ENCODE data around the gene USP40.
A peak's percentile ranks its signal among the peaks of the same experiment; 100 is the strongest.

USP40 gene

DNA sequence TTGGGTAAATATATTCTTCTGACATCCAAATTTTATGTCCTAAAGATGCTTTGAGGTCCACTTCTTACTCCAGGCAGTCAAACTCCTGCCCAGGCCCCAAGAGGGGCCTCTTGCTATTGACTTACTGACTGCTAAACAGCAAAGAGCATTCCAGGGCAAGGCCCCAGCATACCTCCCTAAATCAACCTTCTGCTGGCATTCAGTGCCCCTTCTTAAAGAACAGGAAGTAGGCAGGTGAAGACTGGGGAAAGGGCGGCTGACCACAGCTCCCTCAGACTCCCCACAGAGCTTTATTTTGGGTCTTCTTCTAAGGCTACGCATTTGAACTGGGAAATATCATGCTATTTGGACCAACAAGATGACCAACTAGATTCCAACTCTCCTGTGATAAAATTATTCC lies 68.9 kb downstream of the USP40 start:
- no peak for DNase-seq (ENCODE audit: low read depth)

DNA sequence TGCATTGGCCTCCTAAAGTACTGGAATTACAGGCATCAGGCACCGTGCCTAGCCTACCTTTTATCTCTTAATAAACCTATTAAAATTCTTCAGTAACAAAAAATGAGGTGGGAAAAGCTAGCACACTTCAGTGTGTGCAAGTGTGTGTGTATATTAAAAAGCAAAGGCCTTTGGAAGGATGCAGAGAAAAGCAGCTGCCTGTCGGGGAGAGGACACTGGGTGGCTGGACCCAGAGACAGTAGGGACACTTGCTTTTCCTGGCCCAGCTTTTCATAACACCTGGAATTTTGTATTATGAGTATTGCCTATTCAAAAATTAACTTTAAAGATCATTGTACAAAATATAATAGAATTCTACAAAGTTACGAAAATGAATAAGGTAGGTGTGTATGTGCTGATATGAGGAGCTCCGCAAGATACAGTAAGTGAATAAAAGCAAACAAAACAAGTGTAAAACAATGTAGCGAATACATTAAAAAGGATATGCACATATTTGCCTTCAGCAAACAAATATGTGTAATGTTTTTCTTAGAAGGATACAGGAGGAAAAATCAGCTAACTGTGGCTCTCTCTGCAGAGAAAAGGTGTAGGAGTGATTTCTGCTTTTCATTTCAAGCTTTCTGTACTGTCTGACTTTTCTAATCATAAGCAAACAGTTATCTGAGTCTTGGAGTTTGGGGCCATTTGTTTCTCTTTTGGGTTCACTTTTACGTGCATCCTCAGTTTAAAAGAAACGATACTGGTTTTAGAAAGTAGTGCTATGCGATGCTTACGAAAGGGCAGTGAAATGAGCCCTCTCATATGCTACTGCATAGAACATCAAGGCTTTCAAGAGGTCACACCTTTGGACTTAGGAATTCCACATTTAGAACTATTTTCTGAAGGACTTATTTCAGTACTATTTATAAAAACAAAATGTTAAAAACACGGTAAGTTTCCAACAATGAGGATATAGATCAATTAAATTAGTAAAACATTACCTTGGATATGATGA lies 70.8 kb downstream of the USP40 start:
- DNase-seq (ENCODE audit: low read depth) = no peak

DNA sequence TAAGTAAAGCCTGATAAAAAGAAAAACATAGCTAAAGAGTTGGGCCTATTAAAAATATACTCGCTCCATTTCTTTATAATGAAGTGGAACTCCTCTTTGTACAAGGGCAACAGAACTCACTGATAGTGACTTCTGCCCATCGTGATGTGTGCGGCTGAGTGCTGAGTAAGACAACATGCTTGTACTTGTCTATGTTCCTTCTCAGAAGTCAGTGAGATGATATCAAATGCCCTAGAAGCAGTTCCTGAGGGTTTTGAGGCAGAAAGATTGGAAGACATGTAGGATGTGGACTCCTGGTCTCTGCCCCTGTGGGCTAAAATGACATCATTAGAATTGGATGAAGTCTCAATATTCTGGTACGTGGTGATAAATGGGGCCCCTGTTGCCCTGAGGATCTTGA lies 73.8 kb downstream of the USP40 start:
- no peak for DNase-seq (ENCODE audit: low read depth)

DNA sequence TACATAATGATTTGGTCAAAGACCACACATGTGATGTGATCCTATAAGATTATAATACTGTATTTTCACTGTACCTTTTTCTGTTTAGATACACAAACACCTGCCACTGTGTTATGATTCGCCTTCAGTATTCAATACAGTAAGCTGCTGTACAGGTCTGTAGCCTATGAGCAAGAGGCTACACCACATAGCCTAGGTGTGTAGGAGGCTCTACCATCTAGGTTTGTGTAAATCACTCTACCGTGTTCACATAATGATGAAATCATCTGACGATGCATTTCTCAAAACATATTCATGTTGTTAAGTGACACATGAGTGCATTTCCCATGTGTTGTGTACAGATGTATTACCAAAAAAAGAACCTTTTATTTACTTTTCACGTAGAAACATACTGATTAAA lies 74.5 kb downstream of the USP40 start:
- no peak for DNase-seq (ENCODE audit: low read depth)

DNA sequence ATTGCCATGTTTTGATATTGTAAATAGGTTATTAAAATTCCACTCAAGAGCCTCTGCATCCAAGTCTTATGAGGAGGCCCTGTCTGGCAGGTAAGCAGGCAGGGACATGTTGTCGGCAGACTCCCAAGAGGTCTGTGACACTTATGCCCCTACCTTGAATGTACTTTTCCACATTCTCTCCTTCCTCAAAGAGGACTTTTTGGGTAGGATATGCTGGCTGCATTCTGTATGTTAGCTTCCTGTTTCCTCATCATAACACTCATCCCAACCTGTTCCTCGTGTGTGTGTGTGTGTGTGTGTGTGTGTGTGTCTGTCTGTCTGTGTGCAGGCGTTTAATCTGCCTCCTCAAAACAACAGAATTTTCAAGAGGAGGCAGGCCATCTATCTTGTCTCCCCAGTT lies 75.3 kb downstream of the USP40 start:
- no peak for DNase-seq (ENCODE audit: low read depth)

DNA sequence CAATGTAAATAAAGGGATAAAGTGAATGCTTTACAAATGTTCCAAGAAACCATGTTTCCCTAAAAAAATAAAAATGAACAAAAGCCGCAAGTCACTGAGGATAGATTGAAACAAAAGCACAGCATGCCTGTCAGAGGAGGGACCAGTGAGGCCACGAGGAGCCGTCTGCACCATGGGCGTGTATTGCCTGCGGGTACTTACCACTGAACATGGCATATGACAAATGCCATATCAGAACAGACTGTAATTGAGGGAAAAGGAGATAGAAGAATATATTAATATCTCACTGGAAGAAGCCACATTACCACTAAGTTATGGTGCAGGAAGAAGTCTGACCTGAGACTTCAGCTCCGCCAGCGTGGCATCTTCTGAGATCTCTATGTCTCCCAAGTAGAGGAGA lies 75.8 kb downstream of the USP40 start:
- DNase-seq (ENCODE audit: low read depth) = no peak

DNA sequence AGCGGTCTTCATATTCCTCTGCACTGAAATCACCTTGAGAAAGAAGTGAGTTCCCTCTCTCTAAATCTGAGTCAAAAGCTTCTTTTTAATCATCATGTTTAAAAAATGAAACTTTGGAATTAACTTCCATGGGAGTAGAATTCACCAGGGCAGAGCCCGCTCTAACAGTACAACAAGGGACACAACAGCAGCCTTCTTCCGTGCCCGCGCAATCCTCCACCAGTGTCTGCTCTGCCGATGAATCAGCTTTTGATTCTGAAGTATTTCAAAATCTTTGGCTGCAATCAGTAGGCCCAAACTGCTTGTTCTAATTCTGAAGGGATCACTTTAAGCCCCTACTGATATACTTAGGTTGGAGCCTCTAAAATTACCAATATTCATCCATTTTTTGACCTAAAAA lies 76.9 kb downstream of the USP40 start:
- peak; percentile 5 for DNase-seq (ENCODE audit: low read depth)

DNA sequence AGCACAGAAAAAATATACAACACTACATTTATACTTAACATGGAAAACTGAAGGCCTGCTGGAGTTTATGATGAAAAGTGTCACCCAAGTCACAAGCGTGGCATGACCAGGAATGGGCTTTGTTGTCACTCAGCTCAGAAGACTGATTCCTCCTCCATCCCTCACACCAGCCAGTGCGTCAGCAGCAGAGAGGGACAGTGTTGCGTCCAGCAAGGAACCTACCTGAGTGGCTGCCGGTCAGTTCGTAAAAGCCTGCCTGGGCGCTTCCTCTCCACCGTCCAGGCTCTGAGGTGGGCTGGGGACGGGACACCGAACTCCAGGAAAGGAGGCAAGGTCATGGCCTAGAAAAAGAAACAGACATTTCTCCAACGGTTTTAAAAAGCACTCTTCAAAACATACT lies 77.4 kb downstream of the USP40 start:
- no peak for DNase-seq (ENCODE audit: low read depth)

DNA sequence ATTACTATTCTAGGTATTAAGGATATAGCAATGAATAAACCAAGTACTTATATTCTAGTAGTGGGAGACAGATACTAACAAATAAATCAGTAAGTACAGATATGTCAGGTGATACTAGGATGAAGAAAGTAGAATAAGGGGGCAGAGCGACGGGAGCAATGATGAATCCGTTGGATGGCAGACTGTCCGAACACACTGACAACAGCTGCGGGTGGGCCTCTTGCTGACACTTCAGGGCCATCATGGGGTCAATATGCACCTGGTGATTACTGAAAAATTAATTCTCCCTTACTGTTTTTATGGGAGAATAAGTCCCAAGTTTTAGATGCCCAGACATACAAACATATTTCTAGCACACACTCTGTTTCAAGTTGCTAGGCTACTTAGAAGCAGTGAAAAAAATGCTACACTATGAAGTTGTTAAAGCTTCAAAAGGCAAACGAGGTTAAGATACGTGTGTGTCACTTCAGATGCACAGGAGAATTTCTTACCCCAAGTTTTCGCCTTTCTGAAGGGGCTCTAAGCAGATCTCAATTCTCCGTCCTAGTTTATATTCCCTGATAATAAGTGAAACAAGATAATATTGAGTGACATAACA lies 78.7 kb downstream of the USP40 start:
- DNase-seq (ENCODE audit: low read depth) = no peak

DNA sequence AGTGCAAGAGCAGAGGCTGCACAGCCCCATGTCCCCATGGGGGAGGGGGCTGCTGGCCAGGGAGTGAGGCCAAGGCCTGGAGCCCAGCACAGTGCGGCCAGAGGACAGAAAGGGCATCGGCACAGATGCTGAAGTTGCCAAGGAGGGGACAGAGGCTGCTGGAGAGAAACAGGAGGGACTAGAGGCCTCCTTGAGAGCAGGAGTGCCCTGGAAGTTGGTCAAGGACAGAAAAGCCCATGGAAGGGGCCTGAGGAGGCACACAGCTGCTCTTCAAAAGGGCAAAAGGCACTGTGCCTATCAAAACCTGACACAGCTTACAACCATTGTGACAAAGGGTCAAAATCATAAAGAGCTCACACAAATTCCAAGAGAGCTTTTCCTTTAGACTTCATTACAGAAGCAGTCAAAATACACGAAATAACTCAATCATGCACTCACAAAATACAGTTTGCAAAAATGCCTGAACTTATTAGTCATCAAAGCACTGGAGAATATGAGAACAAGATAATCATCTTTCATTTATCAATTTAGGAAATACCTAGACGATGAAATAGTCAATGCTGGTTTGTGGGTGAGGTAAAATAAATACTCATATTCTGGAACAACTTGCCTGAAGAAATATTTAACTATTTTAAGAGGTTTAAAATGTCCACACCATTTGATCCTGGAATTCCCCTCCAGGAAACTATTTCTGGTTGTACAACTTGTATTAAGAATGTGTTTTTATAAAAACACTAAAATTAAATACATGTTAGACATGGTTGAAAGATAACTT lies 79.6 kb downstream of the USP40 start:
- peak; percentile 65 for DNase-seq (ENCODE audit: low read depth)

DNA sequence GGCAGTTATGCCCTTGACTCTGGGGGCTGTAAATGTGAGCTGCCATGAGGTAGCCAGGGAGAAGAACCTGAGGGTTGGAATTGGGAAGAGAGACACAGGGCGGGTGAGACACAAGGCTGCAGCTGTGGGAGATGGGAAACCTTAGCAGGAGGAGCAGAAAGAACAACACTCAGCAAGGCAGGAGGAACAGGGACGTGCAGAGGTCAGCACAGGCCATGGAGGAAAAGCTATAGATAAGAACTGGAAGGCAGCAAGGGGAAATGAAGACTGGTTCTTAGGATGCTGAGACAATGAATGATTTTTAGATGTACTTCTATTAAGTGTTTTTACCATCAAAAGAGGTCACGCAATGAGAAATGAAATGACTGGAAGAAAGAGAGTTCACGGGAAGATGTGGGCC lies 80.2 kb downstream of the USP40 start:
- no peak for DNase-seq (ENCODE audit: low read depth)

DNA sequence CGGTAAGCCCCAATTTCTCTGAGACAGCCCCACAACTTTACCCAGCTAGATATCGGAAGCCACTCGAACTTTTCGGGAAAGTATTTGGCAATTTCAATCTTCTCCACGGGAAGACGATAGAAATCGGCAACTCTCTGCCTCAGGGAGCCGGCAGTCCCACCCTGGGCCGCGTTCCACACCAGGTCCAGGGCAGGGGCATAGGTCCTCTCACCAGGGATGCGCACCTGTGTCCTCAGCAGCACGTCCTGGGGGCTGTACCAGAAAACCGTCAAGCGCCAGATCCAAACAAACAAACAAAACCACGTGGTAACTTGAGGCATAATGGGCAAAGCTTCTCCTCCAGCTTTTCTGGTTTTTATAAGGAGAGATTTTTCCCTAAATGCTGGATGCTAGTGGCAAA lies 80.9 kb downstream of the USP40 start:
- no peak for DNase-seq (ENCODE audit: low read depth)

DNA sequence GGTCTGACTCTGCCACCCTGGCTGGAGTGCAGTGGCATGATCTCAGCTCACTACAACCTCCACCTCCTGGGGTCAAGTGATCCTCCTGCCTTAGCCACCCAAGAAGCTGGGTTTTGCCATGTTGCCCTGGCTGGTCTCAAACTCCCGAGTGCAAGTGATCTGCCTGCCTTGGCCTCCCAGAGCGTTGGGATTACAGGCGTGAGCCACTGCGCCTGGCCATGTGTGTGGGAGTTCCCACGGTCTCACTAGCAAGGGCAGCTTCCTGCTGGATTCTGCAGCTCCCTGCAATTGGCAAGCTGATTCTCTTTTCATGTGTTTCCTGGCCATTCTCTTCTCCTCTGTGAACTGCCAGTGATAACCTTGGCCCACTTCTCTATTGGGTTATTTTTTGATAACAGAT lies 84.0 kb downstream of the USP40 start:
- DNase-seq (ENCODE audit: low read depth) = no peak

DNA sequence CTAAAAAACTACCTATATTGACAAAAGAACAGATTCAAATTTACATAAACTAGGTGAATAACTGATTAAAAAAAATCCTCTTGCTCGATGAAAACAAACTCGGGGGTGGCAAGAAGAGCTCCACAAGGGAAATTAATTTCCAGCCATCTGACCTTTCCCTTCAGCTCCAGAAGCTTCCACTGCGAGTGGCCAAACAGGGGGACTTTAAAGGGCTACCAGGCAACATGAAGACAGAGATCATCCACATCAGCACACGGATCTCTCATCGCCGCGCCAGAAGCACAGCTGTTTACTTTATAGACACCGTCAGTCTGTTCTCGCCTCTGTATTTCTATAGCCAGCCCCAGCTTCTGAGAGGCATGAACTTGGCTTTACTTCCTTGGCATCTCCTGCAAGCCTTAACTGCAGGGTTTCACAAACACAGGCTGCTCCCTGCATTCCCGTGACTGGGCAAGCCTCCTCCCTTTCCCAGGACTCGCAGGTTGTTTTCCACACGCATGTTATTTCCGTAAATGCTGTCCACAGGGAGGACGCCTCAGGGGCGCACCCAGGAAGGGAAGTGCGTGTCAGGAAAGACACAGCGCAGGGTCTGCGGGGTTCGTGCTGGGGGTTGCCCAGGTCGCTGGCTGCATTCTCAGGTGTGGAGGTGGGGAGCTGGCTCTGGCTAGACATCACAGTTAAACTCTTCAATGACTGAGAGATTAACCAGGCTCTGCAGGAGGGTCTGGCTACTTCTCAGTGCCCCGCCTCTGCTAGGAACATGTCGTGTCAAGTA lies 85.0 kb downstream of the USP40 start:
- no peak for DNase-seq (ENCODE audit: low read depth)

DNA sequence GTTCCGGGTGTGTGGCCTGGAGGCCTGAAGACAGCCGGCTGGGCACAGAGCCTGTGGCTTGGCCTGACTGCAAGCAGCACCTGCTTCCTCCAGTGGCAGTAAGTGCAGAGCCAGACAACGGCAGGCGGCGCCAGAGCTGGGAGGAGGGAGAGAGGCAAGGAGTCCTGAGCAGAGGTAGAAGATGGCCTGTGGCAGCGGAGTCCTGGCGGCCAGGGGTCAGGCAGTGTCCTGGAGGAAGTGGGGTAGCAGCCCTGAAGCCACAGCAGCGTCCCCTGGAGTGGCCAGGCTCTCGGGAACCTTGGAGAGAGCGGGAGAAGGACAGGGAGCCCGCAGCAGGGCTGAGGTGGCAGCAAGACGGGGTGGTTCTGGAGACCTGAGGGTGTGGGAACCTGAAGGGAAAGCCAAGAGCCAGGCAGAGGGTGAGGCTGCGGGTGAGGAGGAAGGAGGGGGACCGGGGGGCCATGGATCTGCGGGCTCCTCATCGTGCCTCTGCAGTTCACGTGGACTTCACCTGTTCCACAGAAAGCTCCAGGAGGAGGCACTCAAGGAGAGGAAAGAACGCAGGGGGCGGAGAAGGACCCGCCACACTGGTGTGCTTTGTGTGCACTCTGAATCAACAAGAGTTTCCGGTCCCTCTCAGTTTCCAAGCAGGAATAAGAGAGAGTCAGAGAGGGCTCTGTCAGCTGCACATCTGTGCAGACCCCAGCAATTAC lies 85.9 kb downstream of the USP40 start:
- DNase-seq (ENCODE audit: low read depth) = no peak

DNA sequence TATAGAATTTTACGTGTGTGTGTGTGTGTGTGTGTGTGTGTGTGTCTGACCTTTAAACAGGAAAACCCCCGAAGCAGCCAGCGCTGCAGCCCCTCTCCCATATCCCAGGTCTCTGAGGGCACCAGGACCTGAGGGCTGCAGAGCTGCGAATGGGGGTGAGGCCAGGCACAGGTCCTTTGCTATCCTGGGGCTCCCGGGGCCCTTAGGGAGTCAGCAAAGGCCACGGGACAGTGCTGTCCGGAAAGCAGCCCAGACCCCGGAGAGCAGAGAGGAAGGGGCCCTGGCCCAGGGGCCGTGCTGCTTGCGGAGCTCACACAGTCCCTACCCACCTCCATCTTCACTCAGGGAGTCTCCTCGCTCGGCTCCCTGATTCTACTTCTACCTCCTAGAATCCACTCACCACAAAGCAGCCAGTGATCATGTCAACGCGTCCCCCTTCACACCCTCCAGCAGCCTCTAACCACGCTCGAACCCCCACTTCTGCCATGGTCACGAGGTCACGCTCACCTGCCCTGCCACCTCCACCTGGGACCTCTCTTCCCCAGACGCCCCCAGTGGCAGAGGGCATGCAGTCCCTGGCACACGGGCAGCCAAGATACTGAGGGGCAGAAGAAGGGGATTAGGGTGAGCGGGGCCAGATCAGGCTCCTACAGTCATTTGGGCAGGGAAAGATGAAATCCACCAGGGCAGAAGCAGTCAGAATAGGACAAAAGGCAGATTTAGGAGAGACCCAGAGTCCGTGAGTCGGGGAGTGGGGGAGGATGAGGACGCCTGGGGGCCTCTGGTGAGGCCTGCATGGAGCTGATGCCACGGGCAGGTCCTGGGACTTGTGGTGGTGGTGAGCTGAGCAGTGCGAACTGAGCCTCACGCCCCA lies 86.7 kb downstream of the USP40 start:
- DNase-seq (ENCODE audit: low read depth) = no peak

DNA sequence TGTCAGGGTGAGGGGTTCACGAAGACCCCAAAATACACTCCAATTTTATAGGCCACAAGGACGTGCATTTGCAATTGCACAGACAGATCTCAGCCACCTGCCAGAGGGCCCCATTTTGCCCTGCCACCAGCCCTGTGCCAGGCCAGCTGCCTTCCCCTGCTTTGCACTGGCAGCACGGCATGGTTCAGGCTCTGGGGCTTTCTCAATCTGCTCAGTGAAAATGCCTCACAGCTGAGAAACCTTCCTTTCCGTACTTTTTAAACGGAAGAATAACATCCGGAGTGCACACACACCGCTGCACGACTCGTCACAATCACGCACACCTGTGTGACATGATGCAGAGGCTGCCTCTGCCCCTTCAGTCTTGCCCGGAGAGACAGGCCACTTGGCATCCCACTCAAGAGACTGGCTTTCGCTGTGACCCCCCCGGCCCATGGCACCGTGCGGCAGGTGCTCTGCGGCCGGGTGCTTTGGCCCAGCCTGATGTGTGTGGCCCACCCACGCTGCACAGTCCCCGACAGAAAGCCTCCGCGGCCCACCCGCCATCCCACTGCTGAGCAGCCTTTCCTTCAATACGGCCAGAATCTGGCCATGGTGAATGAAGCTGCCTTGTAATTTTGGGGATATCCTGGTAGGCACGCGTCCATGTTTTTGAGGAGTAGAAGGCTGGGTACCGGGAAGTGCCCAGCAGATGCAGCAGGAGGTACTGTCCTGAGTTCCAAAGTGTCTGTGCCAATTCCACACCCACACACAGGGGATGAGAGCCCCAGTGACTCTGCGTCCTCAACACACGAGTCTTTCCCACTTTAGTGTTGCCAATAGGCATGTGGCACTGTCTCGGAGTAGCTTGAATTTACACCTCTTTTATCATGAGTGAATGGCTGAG lies 88.8 kb downstream of the USP40 start:
- no peak for DNase-seq (ENCODE audit: low read depth)

DNA sequence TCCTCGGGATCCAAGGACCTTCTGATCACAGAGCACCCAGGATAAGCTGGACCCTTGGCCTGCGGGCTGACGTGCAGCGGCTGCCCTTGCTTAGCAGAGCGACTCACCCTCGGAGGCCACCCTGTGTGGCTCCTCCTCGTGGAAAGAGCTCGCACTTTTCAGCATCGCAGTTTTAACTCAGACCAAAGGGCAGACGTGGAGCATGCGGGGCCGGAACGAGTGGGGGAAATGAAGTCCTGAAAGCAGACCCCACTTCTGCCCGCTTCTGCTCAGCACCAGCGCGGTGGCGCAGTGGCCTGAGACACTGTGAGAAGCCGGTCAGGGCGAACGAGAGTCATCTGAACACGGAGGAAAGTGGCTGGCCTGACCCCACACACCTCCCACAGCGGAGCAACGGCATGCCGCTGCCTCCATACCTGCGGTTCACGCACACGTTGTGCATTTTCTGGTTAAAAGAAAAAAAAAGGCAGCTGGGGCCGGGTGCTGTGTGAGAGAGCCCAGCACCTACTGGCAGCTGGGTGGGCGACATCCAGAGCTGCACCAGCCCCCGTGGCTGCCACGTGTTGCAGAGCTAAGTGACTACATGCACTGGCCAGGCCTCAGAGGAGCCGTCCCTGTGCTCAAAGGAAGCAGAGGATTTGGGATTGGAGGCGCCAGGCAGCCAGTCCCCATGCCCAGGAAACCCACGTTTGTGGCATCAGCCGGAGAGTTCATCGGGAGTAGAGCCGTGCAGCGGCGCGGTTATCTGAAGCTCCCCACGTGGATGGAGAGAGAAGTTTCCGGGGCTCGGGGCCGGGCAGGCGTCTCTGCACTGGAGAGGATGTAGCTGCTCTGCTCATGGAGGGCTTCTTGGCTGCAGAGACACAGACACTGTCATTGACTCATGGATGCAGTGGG lies 89.7 kb downstream of the USP40 start:
- no peak for DNase-seq (ENCODE audit: low read depth)
